Choroid plexus epithelial cell (primary cell): ENCODE data around the gene ARL5C.
A peak's percentile ranks its signal among the peaks of the same experiment; 100 is the strongest.

Experiments
- DNase-seq: peaks from one replicate; pipeline ENCODE4 v3.0.0-alpha.2; 2010; ENCODE audit warnings: low read depth
- H3K4me3 ChIP-seq: 2 replicates; pipeline ENCODE4 v1.5.1; 2011; ENCODE audit warnings: low read depth, mild to moderate bottlenecking, control low read depth, low read length, moderate library complexity
- TF ChIP-seq, protein P1 (sequence below): conservative IDR thresholded peaks from 2 replicates; pipeline ENCODE4 v1.5.1; 2011; ENCODE audit warnings: low read depth, mild to moderate bottlenecking, control low read depth, inconsistent platforms, low read length, moderate library complexity

ARL5C gene

DNA sequence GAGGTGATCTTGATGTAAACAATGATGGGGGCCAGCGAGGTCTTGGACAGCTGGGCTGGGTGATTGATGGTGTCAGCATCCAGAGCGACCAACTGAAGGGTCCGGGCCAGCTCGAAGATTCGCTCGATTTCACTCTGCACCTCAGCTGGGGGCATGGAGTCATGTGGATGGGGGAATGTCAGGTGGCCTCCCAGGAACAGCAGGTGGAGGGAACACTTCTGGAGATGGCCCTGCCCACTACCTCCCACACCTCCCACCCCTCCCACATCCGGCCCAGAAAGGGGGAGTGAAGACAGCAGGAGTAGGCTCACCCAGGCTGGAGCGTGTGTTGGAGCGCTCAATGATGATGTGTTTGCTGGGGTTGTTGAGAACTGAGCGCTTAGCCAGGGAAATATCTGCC lies 17.8 kb upstream of the ARL5C start:
- TF ChIP-seq, protein P1, sequence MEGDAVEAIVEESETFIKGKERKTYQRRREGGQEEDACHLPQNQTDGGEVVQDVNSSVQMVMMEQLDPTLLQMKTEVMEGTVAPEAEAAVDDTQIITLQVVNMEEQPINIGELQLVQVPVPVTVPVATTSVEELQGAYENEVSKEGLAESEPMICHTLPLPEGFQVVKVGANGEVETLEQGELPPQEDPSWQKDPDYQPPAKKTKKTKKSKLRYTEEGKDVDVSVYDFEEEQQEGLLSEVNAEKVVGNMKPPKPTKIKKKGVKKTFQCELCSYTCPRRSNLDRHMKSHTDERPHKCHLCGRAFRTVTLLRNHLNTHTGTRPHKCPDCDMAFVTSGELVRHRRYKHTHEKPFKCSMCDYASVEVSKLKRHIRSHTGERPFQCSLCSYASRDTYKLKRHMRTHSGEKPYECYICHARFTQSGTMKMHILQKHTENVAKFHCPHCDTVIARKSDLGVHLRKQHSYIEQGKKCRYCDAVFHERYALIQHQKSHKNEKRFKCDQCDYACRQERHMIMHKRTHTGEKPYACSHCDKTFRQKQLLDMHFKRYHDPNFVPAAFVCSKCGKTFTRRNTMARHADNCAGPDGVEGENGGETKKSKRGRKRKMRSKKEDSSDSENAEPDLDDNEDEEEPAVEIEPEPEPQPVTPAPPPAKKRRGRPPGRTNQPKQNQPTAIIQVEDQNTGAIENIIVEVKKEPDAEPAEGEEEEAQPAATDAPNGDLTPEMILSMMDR: no peak
- DNase-seq: no peak
- H3K4me3 ChIP-seq: no peak overlapping the region

DNA sequence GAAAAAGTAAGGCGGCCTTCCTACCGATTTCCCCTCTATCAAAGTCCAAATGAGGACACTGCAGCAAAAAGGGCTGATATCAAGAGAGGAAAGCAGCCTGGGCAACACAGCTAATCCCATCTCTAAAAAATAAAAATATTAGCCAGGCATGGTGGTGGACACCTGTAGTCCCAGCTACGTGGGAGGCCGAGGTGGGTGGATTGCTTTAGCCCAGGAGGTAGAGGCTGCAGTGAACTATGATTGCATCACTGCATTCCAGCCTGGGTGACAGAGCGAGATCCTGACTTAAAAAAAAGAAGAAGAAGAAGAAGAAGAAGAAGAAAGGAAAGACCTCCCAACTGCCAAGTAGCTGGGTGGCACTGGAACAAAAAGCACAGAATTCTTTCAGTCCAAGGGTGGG lies 17.1 kb upstream of the ARL5C start:
- TF ChIP-seq, protein P1: no peak
- no peak overlapping the region for H3K4me3 ChIP-seq
- no peak for DNase-seq

DNA sequence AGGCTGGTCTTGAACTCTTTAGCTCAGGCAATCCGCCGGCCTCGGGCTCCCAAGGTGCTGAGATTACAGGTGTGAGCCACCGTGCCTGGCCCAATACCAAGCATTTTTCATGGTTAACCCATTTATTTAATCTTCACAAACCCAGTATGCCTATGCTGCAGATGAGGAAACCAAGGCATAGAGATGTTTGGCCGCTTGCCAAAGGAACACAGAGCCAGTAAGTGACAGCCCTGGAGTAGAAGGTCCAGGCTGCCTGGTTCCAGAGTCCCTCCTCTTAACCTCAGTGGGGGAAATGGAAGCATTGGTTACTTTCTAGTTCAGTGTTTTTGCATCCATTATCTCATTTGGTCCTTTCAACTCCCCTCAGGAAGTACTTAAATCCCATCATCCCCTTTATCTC lies 15.3 kb upstream of the ARL5C start:
- TF ChIP-seq, protein P1: no peak
- no peak overlapping the region for H3K4me3 ChIP-seq
- DNase-seq: no peak

DNA sequence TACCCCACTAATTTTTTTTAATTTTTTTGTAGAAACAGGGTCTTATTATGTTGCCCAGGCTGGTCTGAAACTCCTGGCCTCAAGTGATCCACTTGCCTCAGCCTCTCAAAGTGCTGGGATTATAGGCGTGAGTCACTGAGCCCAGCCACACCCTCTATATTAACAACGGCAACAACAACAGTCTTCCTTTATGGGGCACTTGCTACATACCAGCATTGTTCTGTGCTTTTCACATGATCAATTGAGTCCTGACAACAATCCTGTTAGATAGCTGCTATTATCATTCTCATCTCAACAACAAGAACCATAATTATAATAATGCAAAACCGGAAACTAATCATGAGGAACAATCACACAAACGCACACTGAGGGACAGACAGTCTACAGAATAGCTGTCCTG lies 12.6 kb upstream of the ARL5C start:
- TF ChIP-seq, protein P1: no peak
- no peak overlapping the region for H3K4me3 ChIP-seq
- no peak for DNase-seq

DNA sequence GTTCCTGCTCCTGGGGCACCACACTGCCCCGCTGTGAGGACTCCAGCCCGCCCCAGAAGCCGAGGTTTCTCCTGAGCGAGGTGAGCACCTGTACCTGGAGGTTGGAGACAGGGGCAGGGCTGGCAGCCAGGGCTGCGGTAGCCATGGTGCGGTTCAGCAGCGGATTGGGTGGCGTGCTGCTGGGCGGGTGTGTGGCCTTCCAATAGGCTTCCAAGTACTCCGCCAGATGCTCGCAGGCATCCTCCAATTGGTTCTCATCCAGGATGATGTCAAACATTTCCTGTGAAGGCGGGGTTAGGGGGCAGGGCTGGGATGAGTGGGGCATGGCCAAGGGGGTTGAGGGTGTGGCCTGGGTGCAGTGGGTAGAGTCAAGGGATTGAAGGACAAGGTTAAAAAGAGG lies 11.3 kb upstream of the ARL5C start:
- TF ChIP-seq, protein P1: no peak
- no peak overlapping the region for H3K4me3 ChIP-seq
- no peak for DNase-seq

DNA sequence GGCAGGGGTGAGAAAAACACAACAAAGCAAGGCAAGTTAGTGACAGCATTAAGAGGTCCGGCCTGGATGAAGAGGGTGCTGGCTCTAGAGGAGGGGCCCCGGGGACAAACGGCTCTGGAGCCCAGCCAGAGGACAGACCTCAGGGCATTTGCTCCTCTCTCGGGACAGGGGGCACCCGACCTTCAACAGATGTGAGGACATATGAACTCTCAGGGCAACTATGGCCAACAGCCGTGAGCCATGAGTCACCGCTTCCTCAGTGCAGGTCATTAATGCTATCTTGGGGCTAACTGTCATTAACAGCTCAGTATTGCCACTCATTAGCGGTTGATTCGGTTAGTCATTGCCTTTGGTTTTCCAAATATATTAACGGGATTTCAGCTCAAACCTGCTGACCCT lies 9.7 kb upstream of the ARL5C start:
- TF ChIP-seq, protein P1: no peak
- no peak overlapping the region for H3K4me3 ChIP-seq
- no peak for DNase-seq

DNA sequence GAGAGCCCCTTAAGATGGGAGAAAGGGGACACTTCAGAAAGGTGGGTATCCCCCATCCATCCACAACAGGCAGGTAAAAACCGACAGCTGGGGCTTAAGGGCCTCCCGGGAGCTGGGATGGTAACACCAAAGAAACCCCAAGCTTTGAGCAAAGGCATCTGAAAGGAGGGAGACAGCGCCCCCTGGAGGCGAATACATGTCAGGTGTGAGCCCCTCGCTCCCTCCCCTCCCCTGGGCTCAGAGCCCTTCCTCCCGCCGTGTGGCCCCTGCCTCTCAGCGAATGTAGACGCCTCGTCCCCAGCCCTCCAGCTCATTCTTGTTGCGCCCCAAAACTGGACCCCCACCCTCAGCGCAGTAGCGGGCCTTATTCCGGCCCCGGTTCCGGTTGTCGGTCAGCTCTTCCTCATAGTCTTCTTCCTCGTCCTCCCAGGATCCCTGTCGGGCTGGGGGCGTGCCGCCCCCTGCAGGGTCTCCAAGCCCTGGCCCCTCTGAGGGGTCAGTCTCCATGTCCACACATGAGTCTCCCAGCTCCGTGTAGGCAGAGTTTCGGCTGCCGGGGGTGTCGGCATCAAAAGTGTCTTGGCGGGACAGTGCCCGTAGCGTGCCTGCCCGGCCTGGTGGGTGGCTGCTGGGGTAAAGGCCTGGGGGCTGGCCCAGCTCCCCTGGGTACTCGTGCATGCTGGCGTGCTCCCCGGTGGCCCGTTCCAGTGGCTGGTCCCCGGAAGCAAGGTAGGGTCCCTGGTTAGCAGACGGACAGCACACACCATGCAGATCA lies 9.1 kb upstream of the ARL5C start:
- H3K4me3 ChIP-seq: no peak overlapping the region
- TF ChIP-seq, protein P1: peak; percentile 80
- peak; percentile 78 for DNase-seq
